GM18499 (cell line): Measurements from ENCODE around the gene LRRFIP2.

ENCODE experiments used
- ATAC-seq: cut with Tn5 transposase; IDR thresholded peaks from one replicate; pipeline ENCODE4 v1.9.1; 2021; ENCODE audit warnings: moderate number of reproducible peaks; ENCODE audit not compliant: insufficient read depth, unreplicated experiment

The LRRFIP2 gene

DNA sequence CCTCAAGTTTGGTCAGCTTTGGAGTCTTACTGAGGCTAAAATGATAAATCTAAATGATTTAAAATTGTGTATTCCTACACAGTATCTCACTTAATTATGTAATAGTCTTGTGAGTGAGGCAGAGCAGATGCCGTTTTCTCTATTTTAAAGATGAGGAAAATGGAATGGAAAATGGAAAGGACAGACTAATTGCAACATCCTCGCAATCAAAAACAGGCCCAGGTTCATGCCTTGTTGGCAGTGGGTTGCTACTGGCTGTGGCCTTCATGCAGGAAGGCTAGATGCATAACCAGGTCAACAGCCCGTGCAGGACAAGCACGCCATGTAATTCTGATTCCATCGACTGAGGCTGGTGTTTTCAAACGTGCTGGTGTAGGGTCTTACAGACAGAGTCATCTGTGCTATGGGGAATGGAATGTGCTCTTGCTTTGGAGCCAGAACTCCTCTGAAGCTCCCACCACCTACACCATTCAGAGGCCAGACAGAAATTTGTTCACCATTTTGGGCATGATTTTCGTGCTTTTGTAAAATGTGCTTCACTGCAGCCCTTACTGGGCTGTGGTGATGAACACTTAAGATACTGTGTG lies 143.2 kb downstream of the LRRFIP2 start:
- ATAC-seq: no peak

DNA sequence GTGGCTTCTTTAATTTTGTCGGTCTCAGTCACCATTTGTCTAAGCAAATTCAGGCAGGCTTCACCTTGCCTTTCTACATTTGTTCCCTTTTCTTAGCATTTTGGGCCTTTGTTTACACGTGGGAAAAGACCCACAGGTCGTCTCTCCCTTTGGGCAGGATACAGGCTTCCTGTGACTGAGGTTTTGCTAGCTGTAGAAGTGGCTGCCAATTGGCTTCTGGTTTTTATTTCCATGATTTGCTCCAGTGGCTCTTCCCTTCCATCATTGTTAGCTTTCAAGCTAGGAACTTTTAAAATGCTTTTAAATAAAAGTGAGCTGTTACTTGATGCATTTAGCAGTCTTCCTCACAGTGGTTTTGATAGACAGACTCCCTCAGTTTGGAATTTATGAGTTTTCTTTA lies 143.8 kb downstream of the LRRFIP2 start:
- no peak for ATAC-seq

DNA sequence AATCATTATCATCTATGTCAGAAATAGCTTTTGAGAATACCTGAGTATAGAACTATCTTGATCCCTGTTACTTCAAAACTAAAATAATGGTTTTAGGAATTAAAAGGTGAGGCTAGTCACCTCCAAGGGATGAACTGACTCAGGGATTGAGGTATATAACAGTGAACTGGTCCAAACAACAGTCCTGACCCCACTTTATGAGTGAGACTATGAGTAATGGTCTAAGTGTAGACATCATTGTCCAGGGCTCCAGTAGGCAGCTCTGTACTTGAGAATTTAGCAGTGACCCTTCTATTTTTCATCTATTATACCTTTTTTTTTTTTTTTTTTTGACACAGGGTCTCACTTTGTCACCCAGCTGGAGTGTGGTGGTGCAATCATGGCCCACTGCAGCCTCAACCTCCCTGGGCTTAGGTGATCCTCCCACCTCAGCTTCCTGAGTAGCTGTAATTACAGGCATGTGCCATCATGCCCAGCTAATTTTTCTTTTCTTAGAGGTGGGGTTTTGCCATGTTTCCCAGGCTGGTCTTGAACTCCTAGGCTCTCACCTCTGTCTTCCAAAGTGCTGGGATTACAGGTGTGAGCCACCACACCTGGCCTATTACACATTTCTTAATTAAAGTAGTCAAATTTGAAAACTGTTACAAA lies 144.7 kb downstream of the LRRFIP2 start:
- ATAC-seq: no peak

DNA sequence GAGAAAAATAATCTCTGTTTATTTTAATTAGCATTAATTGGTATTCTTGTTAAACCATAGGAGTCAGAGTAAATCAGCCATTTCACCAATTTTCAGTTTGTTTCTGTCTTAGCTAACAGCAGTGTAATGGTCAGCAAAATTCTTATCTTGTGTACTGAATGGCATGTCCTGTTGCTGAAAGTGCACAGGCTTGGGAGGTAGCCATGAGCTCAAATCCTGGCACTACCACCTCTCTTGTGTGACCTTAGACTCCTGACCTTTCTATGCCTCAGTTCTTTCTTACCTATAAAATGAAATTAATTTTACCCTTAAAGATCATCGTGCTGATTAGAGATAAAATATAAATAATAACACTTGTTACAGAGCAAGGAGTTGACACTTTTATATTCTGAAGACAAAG lies 145.3 kb downstream of the LRRFIP2 start:
- ATAC-seq: no peak

DNA sequence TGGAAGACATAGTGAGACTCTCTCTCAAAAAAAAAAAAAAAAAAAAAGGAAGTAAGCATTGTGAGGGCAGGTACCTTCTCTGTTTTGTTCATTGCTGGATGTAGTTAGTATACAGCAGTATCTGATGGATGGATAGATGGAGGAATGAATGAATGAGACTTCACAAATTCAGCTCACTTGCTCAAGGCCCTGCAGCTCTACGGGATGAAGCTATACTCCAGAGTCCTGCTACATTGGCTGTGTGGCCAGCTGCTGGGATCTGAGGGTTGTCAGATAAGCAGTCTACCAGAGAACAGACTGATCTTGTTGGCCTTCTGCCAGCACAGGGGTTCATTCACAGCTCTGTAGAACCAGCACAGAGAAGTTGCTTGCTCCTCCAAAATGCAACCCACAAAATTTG lies 146.1 kb downstream of the LRRFIP2 start:
- ATAC-seq: no peak

- no peak for ATAC-seq
These were observed 147.5 kb downstream of the LRRFIP2 start for GRCh38 chr3:37026851-37027250.

DNA sequence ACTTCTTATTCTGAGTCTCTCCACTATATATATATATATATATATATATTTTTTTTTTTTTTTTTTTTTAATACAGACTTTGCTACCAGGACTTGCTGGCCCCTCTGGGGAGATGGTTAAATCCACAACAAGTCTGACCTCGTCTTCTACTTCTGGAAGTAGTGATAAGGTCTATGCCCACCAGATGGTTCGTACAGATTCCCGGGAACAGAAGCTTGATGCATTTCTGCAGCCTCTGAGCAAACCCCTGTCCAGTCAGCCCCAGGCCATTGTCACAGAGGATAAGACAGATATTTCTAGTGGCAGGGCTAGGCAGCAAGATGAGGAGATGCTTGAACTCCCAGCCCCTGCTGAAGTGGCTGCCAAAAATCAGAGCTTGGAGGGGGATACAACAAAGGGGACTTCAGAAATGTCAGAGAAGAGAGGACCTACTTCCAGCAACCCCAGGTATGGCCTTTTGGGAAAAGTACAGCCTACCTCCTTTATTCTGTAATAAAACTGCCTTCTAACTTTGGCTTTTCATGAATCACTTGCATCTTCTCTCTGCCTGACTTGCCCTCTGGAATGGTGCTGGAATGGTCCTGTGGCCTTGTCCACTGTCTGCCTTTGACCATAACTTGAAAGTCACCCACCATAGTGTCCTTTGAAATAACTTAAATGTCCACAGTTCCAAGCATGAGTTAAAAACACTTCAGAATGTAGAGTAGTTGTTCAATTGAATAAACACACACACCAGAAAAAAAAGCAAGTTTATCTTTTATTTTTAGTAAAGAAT lies 148.6 kb downstream of the LRRFIP2 start:
- ATAC-seq: no peak

DNA sequence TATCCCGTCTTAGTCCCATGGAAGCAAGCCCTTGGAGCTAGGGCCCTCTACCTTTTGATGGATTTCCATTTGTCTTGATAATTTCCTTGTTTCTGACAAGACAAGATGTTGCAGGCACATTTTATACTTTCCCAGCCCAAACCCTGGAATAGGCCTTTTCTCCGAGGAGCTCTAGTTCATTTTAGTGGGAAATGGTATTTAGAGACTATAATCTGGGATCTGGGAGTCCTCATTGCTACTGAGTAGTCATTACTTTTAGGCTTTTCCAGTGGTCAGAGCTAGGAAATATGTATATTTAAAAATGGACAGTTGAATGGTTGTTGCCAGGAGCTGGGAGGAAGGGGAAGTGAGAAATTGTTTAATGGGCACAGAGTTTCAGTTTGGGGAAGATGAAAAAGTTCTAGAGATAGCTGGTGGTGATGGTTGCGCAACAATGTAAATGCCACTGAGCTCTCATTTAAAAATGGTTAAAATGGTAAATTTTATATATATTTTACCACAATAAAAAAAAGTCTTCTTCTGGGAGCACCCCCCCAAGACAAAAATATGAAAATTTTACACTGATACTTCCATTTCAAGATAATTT lies 149.5 kb downstream of the LRRFIP2 start:
- no peak for ATAC-seq

- no peak for ATAC-seq
These were observed 150.3 kb downstream of the LRRFIP2 start for GRCh38 chr3:37024092-37024491.

GRCh38 chr3:37017683-37018082 lies 156.7 kb downstream of the LRRFIP2 start:
- no peak for ATAC-seq

DNA sequence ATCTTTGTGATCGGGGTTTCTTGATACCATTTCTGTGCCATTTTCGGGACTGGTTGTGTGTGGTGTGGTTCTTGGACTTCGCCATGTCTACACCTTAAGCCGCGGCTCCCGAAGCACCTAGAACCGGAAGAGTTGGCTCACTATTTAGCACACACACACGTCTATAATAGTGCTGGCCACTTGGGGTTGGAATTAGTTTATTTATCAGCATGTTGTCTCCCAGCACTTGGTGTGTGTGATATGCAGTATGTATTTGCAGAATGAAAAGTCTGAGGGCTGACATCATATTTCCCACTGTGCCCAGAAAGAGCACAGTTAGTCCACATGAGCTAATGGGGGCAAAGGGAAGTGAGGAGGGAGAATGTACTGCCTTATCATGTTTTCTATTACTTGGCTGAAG lies 157.5 kb downstream of the LRRFIP2 start:
- ATAC-seq: no peak

DNA sequence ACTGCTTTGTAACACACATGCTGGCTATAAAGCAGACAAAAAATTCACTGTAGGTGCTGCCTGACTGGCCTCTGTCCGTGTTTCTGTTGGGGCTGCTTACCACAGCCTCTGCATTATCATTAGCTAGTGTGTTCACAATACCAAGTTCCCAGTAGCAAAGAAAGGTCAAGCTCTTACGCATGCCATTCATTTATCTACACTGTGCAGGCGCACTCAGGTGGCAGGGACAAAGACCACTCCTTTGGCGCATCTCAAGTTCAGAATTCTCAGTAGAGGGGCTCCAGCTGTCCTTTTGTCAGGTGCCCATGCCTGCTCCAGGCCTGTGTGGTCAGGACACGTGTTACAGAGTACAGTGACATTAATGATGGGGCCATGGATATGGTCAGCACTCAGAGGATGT lies 158.7 kb downstream of the LRRFIP2 start:
- no peak for ATAC-seq

DNA sequence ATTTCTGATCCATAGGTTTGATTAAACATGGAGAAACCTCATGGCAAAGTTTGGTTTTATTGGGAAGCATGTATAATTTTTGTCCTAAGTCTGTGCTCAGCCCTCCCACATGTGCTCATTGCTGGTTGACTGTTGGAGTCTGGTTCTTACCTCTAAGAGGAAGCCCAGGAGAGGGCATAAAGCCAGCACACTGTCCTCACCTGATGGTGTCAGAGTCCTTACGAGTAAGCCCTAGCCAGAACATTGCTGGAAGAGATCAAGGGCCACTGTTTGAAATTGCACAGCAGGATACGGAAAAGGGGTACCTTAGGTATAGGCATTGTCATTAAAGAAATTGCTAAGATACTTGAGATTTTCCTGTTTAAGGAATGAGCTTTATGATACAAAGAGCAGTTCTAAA lies 159.8 kb downstream of the LRRFIP2 start:
- ATAC-seq: no peak
